ENCODE results near the gene SLC25A22. TPM values are rescaled to one million over a fixed set of nuclear protein-coding genes. Genes with fewer than 3 reads are reported as not detected.

SLC25A22 gene
- total RNA-seq, 1 donor from 2014 or later: 10.3 TPM

DNA sequence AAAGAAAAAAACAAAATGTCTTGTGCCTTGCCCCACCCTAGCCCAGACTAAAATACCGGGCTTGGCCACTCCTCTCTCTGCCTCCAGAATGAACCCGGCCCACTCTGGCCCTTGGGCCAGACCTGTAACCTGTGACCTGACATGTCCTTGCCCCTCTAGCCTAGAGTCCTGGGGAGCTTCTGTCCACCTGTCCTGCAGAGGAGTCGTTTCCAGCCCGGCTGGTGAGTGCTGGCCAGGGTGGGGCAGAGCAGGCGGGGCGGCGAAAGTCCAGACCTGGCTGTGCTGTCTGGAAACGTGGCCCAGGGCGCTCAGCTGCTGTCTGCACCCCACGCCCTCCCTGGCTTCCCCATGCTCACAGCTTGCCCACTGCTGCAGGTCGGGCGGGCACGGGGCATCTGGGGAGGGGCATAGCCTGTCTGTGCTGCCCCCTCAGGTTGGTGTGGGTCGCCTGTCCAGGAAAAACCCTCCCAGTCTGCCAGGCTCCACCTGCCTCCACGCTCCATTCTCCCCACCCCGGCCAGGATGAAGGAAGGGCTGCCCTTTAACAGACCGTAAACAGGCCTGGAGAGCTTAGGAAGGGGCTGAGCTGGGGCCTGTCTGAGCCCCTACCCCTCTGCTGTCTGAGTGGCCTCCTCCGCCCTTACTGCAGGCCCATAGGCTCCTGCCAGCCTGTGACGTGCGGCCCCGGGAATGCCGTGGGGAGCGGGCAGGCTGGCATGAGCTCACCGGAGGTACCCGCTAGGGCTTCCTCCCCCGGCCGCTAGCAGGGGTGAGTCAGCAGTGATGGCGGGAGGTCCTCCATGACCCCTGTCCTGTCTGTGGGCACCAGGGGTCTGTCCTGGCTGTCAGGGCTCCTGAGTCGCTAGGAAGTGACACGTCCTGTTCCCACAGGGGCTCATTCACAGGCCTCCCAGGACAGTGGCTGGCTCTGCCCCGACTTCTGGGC lies 36.6 kb upstream of the SLC25A22 start:
- Histone ChIP-seq H3K27me3 (no peaks in the 10 kb centered on the region), H3K4me3 (peak overlapping the region; percentile 66 to 94), H3K36me3 (peaks cover 0 to 32% of the 10 kb centered on the region in 2 donors), H3K4me1 (peaks cover 86% of the 10 kb centered on the region), H3K9me3 (no peaks in the 10 kb centered on the region), H3K27ac (peak overlapping the region; percentile 88)
- no peak for DNase-seq (ENCODE audit: extremely low spot score in 2 of 2)
- intact Hi-C loops (cut with DNase I): no loop called here
- TF ChIP-seq POLR2AphosphoS5 (IDR thresholded peaks at IDR 0.05; ENCODE audit: insufficient read depth in 1 of 2, low read depth in 1 of 2): peak in 1 of 2 donors; percentile 72
- TF ChIP-seq POLR2A (IDR thresholded peaks at IDR 0.05): no peak

DNA sequence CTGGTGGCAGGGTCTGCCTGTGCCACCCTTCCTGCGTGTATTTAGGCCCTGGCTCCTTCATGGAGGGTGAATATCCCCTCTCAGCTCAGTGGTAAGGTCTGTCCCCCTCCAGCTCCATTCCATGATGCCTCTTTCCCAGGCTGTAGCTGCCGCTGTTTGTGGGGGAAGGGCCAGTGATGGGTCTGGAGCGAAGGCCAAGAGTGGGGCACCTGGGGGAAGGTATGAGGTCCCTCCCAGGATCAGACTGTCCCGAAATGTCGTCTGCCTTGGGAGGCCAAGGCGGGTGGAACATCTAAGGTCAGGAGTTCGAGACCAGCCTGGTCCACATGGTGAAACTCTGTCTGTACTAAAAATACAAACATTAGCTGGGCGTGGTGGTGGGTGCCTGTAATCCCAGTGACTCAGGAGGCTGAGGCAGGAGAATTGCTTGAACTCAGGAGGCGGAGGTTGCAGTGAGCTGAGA lies 35.8 kb upstream of the SLC25A22 start:
- no peaks in the 10 kb centered on the region for H3K9me3 ChIP-seq
- peaks cover 86% of the 10 kb centered on the region for H3K4me1 ChIP-seq
- TF ChIP-seq, protein P1, sequence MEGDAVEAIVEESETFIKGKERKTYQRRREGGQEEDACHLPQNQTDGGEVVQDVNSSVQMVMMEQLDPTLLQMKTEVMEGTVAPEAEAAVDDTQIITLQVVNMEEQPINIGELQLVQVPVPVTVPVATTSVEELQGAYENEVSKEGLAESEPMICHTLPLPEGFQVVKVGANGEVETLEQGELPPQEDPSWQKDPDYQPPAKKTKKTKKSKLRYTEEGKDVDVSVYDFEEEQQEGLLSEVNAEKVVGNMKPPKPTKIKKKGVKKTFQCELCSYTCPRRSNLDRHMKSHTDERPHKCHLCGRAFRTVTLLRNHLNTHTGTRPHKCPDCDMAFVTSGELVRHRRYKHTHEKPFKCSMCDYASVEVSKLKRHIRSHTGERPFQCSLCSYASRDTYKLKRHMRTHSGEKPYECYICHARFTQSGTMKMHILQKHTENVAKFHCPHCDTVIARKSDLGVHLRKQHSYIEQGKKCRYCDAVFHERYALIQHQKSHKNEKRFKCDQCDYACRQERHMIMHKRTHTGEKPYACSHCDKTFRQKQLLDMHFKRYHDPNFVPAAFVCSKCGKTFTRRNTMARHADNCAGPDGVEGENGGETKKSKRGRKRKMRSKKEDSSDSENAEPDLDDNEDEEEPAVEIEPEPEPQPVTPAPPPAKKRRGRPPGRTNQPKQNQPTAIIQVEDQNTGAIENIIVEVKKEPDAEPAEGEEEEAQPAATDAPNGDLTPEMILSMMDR (IDR thresholded peaks at IDR 0.05): no peak
- TF ChIP-seq POLR2A (IDR thresholded peaks at IDR 0.05) (no peak), POLR2AphosphoS5 (IDR thresholded peaks at IDR 0.05; ENCODE audit: insufficient read depth in 1 of 2, low read depth in 1 of 2) (peak in 1 of 2 donors; percentile 17)
- no peaks in the 10 kb centered on the region for H3K27me3 ChIP-seq
- peak overlapping the region; percentile 66 to 94 for H3K4me3 ChIP-seq
- peaks cover 0 to 31% of the 10 kb centered on the region in 2 donors for H3K36me3 ChIP-seq
- intact Hi-C loops (cut with DNase I): no loop called here
- no peak for DNase-seq (ENCODE audit: extremely low spot score in 2 of 2)
- peak overlapping the region; percentile 88 for H3K27ac ChIP-seq

DNA sequence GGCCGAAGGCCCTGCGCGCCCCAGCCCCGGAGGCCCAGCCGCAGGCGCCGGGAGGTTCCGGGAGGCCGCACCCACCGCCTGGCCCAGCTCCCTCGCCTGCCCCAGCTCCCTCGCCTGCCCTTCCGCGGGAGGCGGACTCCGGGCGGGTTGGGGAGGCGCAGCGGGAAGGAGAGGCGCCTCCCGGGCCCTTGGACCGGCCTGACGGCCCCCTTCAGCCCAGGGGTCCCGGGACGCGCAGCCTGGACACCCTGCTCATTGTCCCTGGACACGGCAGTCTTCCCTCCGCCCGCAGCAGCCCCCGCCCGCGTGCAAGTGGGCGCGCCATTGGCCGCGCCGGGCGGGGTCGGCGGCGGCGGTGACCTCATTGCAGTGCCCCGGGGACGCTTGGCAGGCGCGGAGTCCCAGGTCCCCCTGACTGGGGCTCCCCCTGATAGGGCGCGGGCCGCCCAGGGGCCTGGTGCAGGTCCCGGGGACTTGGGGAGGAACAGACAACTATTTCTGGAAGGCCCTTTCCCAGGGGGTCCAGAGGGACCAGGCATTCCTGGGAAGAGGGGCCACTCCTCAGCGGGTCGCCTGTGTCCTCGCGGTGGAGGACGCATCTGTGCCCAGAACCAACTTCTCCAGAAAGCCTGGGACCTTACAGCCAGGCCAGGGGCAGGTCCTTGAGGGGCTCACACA lies 35.2 kb upstream of the SLC25A22 start:
- TF ChIP-seq, protein P1 (IDR thresholded peaks at IDR 0.05): peak in 1 of 3 experiments; percentile 12
- TF ChIP-seq POLR2AphosphoS5 (IDR thresholded peaks at IDR 0.05; ENCODE audit: insufficient read depth in 1 of 2, low read depth in 1 of 2) (peak in 1 of 2 donors; percentile 42), POLR2A (IDR thresholded peaks at IDR 0.05) (no peak)
- peak overlapping the region; percentile 66 to 94 for H3K4me3 ChIP-seq
- H3K27ac ChIP-seq: peak overlapping the region; percentile 88
- intact Hi-C loops (cut with DNase I): no loop called here
- H3K4me1 ChIP-seq: peaks cover 86% of the 10 kb centered on the region
- no peak for DNase-seq (ENCODE audit: extremely low spot score in 2 of 2)
- no peaks in the 10 kb centered on the region for H3K9me3 ChIP-seq
- no peaks in the 10 kb centered on the region for H3K27me3 ChIP-seq
- peaks cover 0 to 24% of the 10 kb centered on the region in 2 donors for H3K36me3 ChIP-seq

DNA sequence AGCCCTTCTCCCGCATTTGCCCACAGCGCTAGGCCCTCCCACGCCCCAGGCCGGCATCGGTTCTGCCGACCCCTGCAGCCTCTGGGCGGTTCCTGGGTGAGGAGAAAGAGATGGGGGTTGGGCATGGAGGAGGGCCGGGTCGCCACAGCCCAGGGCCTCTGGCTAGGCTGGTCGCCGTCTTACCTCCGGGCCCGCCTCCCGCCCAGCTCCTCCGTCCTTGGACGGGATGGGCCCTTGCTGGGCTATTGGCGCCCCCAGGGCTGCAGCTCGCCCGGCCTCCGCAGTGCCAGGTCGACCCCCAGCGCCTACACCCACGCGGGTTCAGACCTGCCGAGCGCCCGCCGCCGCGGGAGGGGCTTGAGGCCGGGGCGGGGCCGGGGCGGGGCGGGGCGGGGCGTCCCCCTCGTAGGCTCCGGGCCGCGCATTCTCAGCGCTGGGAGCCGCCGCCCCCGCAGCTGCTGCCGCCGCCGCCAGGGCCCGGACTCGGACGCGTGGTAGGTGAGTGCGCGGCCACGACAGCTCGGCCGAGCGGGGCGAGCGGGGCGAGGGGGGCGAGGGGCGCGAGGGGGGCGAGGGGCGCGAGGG lies 34.5 kb upstream of the SLC25A22 start, which contains the start of gene CD151:
TSS of gene CD151 (plus strand) at position 424 of the 585 bp plus-strand sequence. CDS start 3,118 bp downstream, outside the sequence.
- Histone ChIP-seq H3K27ac (peak within 1 kb of the TSS; percentile 88), H3K4me1 (peaks cover 84% of the 10 kb centered on the region)

More for the DNA sequence above, 34.5 kb upstream of the SLC25A22 start, which contains the start of gene CD151:
- H3K9me3 ChIP-seq: no peaks in the 10 kb centered on the region
- H3K27me3 ChIP-seq: no peaks in the 10 kb centered on the region
- H3K4me3 ChIP-seq: peak within 1 kb of the TSS; percentile 66 to 94
- peaks cover 0 to 18% of the 10 kb centered on the region in 2 donors for H3K36me3 ChIP-seq
- TF ChIP-seq POLR2AphosphoS5 (IDR thresholded peaks at IDR 0.05; ENCODE audit: insufficient read depth in 1 of 2, low read depth in 1 of 2) (no peak), POLR2A (IDR thresholded peaks at IDR 0.05) (no peak)
- TF ChIP-seq, protein P1 (IDR thresholded peaks at IDR 0.05): no peak
- intact Hi-C loops (cut with DNase I): no loop called here
- no peak for DNase-seq (ENCODE audit: extremely low spot score in 2 of 2)
